ENCODE results near the gene CYP27B1. TPM values are rescaled to one million over a fixed set of nuclear protein-coding genes. Genes with fewer than 3 reads are reported as not detected.

CYP27B1 gene, protein sequence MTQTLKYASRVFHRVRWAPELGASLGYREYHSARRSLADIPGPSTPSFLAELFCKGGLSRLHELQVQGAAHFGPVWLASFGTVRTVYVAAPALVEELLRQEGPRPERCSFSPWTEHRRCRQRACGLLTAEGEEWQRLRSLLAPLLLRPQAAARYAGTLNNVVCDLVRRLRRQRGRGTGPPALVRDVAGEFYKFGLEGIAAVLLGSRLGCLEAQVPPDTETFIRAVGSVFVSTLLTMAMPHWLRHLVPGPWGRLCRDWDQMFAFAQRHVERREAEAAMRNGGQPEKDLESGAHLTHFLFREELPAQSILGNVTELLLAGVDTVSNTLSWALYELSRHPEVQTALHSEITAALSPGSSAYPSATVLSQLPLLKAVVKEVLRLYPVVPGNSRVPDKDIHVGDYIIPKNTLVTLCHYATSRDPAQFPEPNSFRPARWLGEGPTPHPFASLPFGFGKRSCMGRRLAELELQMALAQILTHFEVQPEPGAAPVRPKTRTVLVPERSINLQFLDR
- 1 to 10 TPM; 1.2 to 4.1 (median 2.0) TPM for total RNA-seq

DNA sequence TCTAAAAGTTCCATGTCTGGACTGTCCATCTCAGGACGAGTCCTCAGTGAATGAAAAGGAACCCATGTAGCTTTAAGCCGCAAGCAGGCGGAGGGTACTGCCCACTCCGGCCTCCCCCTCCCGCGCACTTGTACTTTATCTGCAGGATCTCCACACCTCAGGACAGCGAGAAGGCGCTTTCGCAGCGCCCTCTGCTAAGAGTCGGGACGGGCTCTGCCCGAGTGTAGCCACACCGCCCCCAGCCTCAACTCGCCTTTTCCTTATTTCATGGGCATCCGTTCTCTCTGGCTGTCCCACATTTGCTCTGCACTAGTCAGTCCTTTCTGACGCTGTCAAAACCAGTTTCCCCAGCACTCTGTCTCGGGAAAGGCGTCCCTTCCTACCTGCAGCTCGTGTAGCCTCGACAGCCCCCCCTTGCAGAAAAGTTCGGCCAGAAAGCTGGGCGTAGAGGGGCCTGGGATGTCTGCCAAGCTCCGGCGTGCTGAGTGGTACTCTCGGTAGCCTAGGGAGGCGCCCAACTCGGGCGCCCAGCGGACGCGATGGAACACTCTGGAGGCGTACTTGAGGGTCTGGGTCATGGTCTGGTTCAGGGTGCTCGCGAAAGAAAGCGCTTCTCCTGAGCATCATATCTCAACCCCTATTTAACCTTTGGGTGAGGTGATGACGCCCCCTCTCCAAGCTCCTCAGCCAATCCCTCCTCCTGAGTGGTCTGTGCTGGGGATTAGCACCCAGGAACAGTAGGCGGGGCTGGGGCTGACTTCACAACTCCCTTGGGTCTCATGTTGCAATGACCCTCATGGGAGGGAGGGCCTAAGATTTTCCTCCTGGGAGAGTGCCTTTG lies at the start of gene CYP27B1:
TSS of gene CYP27B1 (minus strand) at position 615 of the 841 bp plus-strand sequence. CDS start at position 578, 37 bp downstream.
- H3K27ac ChIP-seq, result no peak within 1 kb of the TSS
- H3K4me3 ChIP-seq, result peak within 1 kb of the TSS; percentile 48
- WGBS, result 11% methylated on average over 6 of the region's 38 CpGs
- peaks cover 25% of the 10 kb centered on the region for H3K36me3 ChIP-seq
- H3K9me3 ChIP-seq, result no peaks in the 10 kb centered on the region
- TF ChIP-seq POLR2AphosphoS5 (IDR thresholded peaks at IDR 0.05) (no peak), EP300 (IDR thresholded peaks at IDR 0.05) (no peak), POLR2A (IDR thresholded peaks at IDR 0.05) (no peak)
- TF ChIP-seq, protein P1, sequence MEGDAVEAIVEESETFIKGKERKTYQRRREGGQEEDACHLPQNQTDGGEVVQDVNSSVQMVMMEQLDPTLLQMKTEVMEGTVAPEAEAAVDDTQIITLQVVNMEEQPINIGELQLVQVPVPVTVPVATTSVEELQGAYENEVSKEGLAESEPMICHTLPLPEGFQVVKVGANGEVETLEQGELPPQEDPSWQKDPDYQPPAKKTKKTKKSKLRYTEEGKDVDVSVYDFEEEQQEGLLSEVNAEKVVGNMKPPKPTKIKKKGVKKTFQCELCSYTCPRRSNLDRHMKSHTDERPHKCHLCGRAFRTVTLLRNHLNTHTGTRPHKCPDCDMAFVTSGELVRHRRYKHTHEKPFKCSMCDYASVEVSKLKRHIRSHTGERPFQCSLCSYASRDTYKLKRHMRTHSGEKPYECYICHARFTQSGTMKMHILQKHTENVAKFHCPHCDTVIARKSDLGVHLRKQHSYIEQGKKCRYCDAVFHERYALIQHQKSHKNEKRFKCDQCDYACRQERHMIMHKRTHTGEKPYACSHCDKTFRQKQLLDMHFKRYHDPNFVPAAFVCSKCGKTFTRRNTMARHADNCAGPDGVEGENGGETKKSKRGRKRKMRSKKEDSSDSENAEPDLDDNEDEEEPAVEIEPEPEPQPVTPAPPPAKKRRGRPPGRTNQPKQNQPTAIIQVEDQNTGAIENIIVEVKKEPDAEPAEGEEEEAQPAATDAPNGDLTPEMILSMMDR (IDR thresholded peaks at IDR 0.05), result no peak
- peaks cover 37% of the 10 kb centered on the region for H3K27me3 ChIP-seq
- peaks cover 38% of the 10 kb centered on the region for H3K4me1 ChIP-seq
- DNase-seq (ENCODE audit: low spot score in 2 of 2), result no peak

- peaks cover 26% of the 10 kb centered on the region for H3K36me3 ChIP-seq
Measured at GRCh38 chr12:57816001-57816854, 49.4 kb upstream of the CYP27B1 start.

GRCh38 chr12:57815177-57816000 lies 48.5 kb upstream of the CYP27B1 start:
- peaks cover 36% of the 10 kb centered on the region for H3K4me1 ChIP-seq
- no peak for TF ChIP-seq EP300 (IDR thresholded peaks at IDR 0.05)
- TF ChIP-seq, protein P1 (IDR thresholded peaks at IDR 0.05), result no peak
- no peak for TF ChIP-seq POLR2A (IDR thresholded peaks at IDR 0.05)
- no peak for TF ChIP-seq POLR2AphosphoS5 (IDR thresholded peaks at IDR 0.05)
- H3K36me3 ChIP-seq, result peaks cover 25% of the 10 kb centered on the region
- DNase-seq (ENCODE audit: low spot score in 2 of 2), result no peak
- no peaks in the 10 kb centered on the region for H3K27me3 ChIP-seq
- WGBS, result 69% methylated on average over 11 of the region's 13 CpGs
- H3K4me3 ChIP-seq, result no peak overlapping the region
- H3K27ac ChIP-seq, result no peak overlapping the region
- H3K9me3 ChIP-seq, result no peaks in the 10 kb centered on the region

More at GRCh38 chr12:57816001-57816854, 49.4 kb upstream of the CYP27B1 start:
- H3K27ac ChIP-seq, result no peak overlapping the region
- no peaks in the 10 kb centered on the region for H3K27me3 ChIP-seq
- H3K4me3 ChIP-seq, result no peak overlapping the region
- DNase-seq (ENCODE audit: low spot score in 2 of 2), result no peak
- no peaks in the 10 kb centered on the region for H3K9me3 ChIP-seq
- TF ChIP-seq POLR2AphosphoS5 (IDR thresholded peaks at IDR 0.05), result no peak
- no peak for TF ChIP-seq EP300 (IDR thresholded peaks at IDR 0.05)
- no peak for TF ChIP-seq POLR2A (IDR thresholded peaks at IDR 0.05)
- TF ChIP-seq, protein P1 (IDR thresholded peaks at IDR 0.05), result no peak
- WGBS, result 40% methylated on average over 3 of the region's 3 CpGs
- H3K4me1 ChIP-seq, result peaks cover 38% of the 10 kb centered on the region

DNA sequence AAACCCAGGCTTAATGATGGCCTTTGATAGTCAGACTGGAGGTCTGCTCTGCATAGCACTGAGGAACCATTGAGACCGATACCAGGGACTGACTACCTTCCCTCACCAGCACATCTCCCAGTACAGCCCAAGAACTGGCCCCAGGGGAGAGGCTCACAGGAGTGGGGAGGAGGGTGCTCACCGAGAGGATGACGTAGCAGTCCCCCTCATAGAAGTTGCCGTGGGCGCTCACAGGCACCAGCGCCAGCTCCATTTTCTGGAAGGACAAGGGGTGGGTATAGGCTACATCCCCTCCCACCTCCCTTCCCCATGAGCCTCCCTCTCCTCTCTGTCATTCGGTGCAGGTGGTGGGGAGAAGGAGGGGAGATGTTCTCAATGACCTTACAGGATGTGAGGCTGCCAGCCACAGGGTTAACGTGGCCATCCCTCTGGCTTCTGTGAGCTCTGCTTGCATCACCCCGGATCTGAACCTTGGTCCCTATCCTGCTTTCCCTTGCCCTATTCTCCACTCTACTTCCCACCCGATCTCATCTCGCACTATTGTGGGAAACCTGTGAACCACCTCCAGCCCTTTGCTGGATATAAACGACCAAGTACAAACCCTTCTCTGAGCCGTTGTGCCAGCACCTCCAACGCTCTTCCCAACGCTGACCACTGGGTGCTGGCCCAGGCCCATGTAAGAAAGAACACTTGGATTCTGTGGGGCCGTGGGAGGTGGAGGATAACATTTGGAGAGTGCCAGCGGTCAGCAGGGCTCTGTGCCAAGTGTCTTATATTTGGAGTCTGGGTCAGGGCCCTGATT lies 47.3 kb upstream of the CYP27B1 start:
- 76% methylated on average over 17 of the region's 17 CpGs for WGBS
- Histone ChIP-seq H3K27me3 (no peaks in the 10 kb centered on the region), H3K27ac (no peak overlapping the region), H3K9me3 (no peaks in the 10 kb centered on the region), H3K4me3 (no peak overlapping the region), H3K4me1 (peaks cover 36% of the 10 kb centered on the region), H3K36me3 (peaks cover 30% of the 10 kb centered on the region)
- DNase-seq (ENCODE audit: low spot score in 2 of 2), result no peak
- no peak for TF ChIP-seq POLR2A (IDR thresholded peaks at IDR 0.05)
- TF ChIP-seq, protein P1 (IDR thresholded peaks at IDR 0.05), result no peak
- TF ChIP-seq POLR2AphosphoS5 (IDR thresholded peaks at IDR 0.05), result no peak
- TF ChIP-seq EP300 (IDR thresholded peaks at IDR 0.05), result no peak

Data from suprapubic skin (tissue), 4 donors.